Neural crest cell (in vitro differentiated cells): ENCODE results near the gene TK2. TPM values are rescaled to one million over a fixed set of nuclear protein-coding genes. Genes with fewer than 3 reads are reported as not detected.

Source experiments
- DNase-seq: peaks from one replicate; pipeline ENCODE4 v3.0.0; 2021; ENCODE audit warnings: low read depth, mixed read lengths, low spot score
- H3K27ac Mint-ChIP-seq: one replicate; pipeline ENCODE4 v1.8.0; 2021; ENCODE audit warnings: mild to moderate bottlenecking, mixed read lengths; ENCODE audit not compliant: unreplicated experiment
- H3K27me3 Mint-ChIP-seq: 2 replicates; pipeline ENCODE4 v1.8.0; 2021; ENCODE audit warnings: low read depth, mild to moderate bottlenecking, mixed read lengths
- H3K36me3 Mint-ChIP-seq: 2 replicates; pipeline ENCODE4 v1.8.0; 2021; ENCODE audit warnings: low read depth, mild to moderate bottlenecking, mixed read lengths
- H3K4me1 Mint-ChIP-seq: 2 replicates; pipeline ENCODE4 v1.8.0; 2021; ENCODE audit warnings: mixed read lengths
- H3K4me3 Mint-ChIP-seq: one replicate; pipeline ENCODE4 v1.8.0; 2021; ENCODE audit warnings: mild to moderate bottlenecking, mixed read lengths
- H3K9me3 Mint-ChIP-seq: 2 replicates; pipeline ENCODE4 v1.8.0; 2021; ENCODE audit warnings: mixed read lengths
- CTCF ChIP-seq: fragments of 200-600 bp; sonication (generic); conservative IDR thresholded peaks from 2 replicates; pipeline ENCODE4 v1.5.0; 2021; ENCODE audit warnings: antibody characterized with exemption, mild to moderate bottlenecking
- total RNA-seq: library from RNA; stranded (reverse); gene quantifications from 2 replicates; pipeline ENCODE4 v1.2.1, GENCODE V29; 2021

Gene TK2
- total RNA-seq, 1 donor from 2014 or later, result 16.3 TPM

GRCh38 chr16:66480265-66481080, 69.4 kb downstream of the TK2 start:
- H3K4me3 Mint-ChIP-seq, result no peak overlapping the region
- peaks cover 21% of the 10 kb centered on the region for H3K4me1 Mint-ChIP-seq
- peaks cover 1% of the 10 kb centered on the region for H3K27me3 Mint-ChIP-seq
- no peak for DNase-seq
- no peaks in the 10 kb centered on the region for H3K9me3 Mint-ChIP-seq
- TF ChIP-seq CTCF, result no peak
- no peaks in the 10 kb centered on the region for H3K36me3 Mint-ChIP-seq
- H3K27ac Mint-ChIP-seq, result peak overlapping the region; percentile 12

GRCh38 chr16:66479661-66480264, 70.2 kb downstream of the TK2 start:
- H3K9me3 Mint-ChIP-seq, result no peaks in the 10 kb centered on the region
- peak overlapping the region; percentile 12 for H3K27ac Mint-ChIP-seq

DNA sequence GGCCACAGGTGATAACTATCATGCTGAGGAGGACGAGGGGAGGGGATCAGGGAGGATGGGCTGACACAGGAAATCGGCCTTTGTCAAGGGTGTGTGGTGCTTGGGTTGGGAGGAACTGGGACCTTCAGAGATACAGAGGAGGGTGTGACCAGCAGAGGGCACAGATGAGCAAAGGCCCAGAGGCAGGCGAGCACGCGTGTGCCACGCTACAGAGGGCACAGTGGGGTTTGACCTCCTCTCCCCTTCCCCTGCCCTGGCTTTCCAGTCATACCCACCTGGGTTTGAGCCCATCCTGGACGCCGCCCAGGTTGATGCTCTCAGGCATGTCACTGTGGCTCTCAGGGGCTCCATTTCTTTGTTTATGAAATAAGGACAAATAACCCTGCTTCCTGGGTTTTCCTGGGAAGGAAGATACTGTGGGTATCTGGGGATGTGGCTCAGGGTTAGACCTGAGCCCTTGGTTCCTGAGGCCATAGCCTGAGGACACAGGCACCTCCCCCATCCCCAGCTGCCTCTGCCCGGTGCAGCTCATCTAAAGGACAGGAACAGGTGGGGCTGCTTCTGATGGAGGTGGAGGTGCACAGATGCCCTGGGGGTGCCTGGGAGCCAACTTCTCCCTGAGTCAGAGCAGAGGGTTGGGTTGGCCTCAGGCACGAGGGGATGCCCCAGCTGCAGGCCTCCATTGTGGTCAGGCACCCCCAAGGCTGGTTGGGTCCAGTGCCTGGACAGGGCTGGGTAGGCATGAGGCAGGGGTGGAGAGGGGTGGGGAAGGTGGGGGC, 71.0 kb downstream of the TK2 start:
- TF ChIP-seq CTCF, result peak; percentile 62
- no peak overlapping the region for H3K4me3 Mint-ChIP-seq
- DNase-seq, result peak; percentile 59
- H3K27ac Mint-ChIP-seq, result no peak overlapping the region
- no peaks in the 10 kb centered on the region for H3K9me3 Mint-ChIP-seq
- peaks cover 16% of the 10 kb centered on the region for H3K4me1 Mint-ChIP-seq
- no peaks in the 10 kb centered on the region for H3K36me3 Mint-ChIP-seq
- H3K27me3 Mint-ChIP-seq, result peaks cover 8% of the 10 kb centered on the region

More at GRCh38 chr16:66479661-66480264, 70.2 kb downstream of the TK2 start:
- no peaks in the 10 kb centered on the region for H3K36me3 Mint-ChIP-seq
- DNase-seq, result no peak
- H3K27me3 Mint-ChIP-seq, result peaks cover 5% of the 10 kb centered on the region
- H3K4me1 Mint-ChIP-seq, result peaks cover 21% of the 10 kb centered on the region
- no peak overlapping the region for H3K4me3 Mint-ChIP-seq
- no peak for TF ChIP-seq CTCF

- Mint-ChIP-seq H3K4me3 (no peak overlapping the region), H3K9me3 (no peaks in the 10 kb centered on the region), H3K36me3 (no peaks in the 10 kb centered on the region), H3K27ac (no peak overlapping the region), H3K4me1 (peaks cover 9% of the 10 kb centered on the region), H3K27me3 (peaks cover 10% of the 10 kb centered on the region)
- no peak for DNase-seq
- TF ChIP-seq CTCF, result no peak
Measured at GRCh38 chr16:66477028-66477515, 72.8 kb downstream of the TK2 start.

DNA sequence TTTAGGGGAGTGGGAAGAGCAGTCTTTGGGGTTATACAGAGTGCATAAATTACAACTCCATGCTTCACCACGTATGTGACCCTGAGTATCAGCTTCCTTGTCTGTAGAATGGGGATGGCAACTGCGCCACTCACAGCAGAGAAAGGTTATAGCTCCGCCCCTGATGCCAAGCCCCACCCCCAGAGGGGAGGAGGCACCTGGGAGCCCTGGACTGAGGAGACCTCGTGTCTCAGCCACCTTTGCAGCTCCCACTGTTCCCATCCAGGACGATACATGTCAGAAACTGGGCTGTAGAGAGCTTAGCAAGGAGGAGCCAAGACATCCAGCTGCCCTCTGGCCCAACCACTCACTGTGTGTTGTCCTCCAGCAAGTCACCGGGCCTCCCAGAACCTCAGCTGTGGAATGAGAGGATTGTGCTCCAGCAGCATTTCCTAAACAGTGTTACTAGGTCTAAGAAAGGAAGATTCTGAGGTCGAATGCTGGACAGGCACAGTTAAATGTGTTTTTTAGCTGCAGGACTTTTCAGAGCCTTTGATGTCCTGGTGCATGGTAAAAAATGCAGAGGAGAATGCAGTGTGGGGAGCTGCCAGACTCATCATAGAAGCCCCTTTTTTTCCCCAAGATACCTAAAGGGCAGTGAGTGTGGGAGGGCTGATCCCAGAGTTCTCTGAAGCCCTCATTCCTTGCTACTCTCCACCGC, 73.4 kb downstream of the TK2 start:
- H3K36me3 Mint-ChIP-seq, result no peaks in the 10 kb centered on the region
- H3K4me1 Mint-ChIP-seq, result peaks cover 9% of the 10 kb centered on the region
- no peak for DNase-seq
- H3K27me3 Mint-ChIP-seq, result peaks cover 10% of the 10 kb centered on the region
- no peak overlapping the region for H3K4me3 Mint-ChIP-seq
- H3K9me3 Mint-ChIP-seq, result no peaks in the 10 kb centered on the region
- H3K27ac Mint-ChIP-seq, result no peak overlapping the region
- TF ChIP-seq CTCF, result no peak
